Cardiac muscle cell (in vitro differentiated cells and primary cell): ENCODE measurements around the gene FBXO10. TPM values are rescaled to one million over a fixed set of nuclear protein-coding genes. Genes with fewer than 3 reads are reported as not detected.

ENCODE experiments used
- DNase-seq, 2 donors: peaks; one replicate each; pipeline versions ENCODE4 v3.0.0 to v3.0.0-alpha.2; 2010 to 2017; ENCODE audit warnings: low read depth in 1 of 2, low spot score in 1 of 2
- H3K27ac ChIP-seq: fragments of 200-600 bp; sonication (generic); 2 replicates; pipeline ENCODE4 v1.5.1; 2016
- H3K27me3 ChIP-seq: fragments of 200-600 bp; sonication (generic); 2 replicates; pipeline ENCODE4 v1.6.0; 2016; ENCODE audit warnings: control low read depth
- H3K36me3 ChIP-seq: fragments of 200-600 bp; sonication (generic); 2 replicates; pipeline ENCODE4 v1.5.1; 2016; ENCODE audit warnings: control low read depth
- H3K4me1 ChIP-seq: fragments of 200-600 bp; sonication (generic); 2 replicates; pipeline ENCODE4 v1.8.1; 2017; ENCODE audit warnings: low read depth, mild to moderate bottlenecking, mixed run types
- H3K4me3 ChIP-seq: fragments of 200-600 bp; sonication (generic); 2 replicates; pipeline ENCODE4 v1.5.1; 2016; ENCODE audit warnings: mild to moderate bottlenecking
- H3K9me3 ChIP-seq: fragments of 200-600 bp; sonication (generic); 2 replicates; pipeline ENCODE4 v1.5.1; 2017; ENCODE audit warnings: low read depth, mild to moderate bottlenecking, control low read depth
- CTCF ChIP-seq: IDR thresholded peaks from 2 replicates; pipeline ENCODE4 v1.5.1; 2012; ENCODE audit warnings: low read depth, mild to moderate bottlenecking, low read length
- polyA plus RNA-seq: library from polyadenylated mRNA; unstranded; fragments of >200 nt; fragmentation: Nextera tagmentation; extraction: Ambion mirVana; gene quantifications from 2 replicates; pipeline ENCODE4 v1.2.1, GENCODE V29; 2016
- total RNA-seq: library from RNA; depleted of rRNA; stranded (reverse); fragments of >200 nt; gene quantifications from 2 replicates; pipeline ENCODE4 v1.2.3, GENCODE V29; 2016

Gene FBXO10
- total RNA-seq: 19.8 and 25.6 TPM in 2 replicates
- 10.6 and 13.4 TPM in 2 replicates for polyA plus RNA-seq

GRCh38 chr9:37575921-37576721 lies at the start of gene FBXO10:
TSS of gene FBXO10 (minus strand) at chr9:37576380. CDS start at chr9:37541768, 34,612 bp downstream.
- Histone ChIP-seq H3K4me1 (peaks cover 6% of the 10 kb centered on the region), H3K9me3 (no peaks in the 10 kb centered on the region), H3K4me3 (peak within 1 kb of the TSS; percentile 60), H3K36me3 (no peaks in the 10 kb centered on the region), H3K27ac (peak within 1 kb of the TSS; percentile 84), H3K27me3 (no peaks in the 10 kb centered on the region)
- DNase-seq: peak; percentile 81 to 91
- no peak for TF ChIP-seq CTCF

GRCh38 chr9:37625758-37626147 lies 49.6 kb upstream of the FBXO10 start:
- Histone ChIP-seq H3K4me3 (no peak overlapping the region), H3K9me3 (no peaks in the 10 kb centered on the region), H3K4me1 (no peaks in the 10 kb centered on the region), H3K27me3 (no peaks in the 10 kb centered on the region), H3K36me3 (no peaks in the 10 kb centered on the region), H3K27ac (no peak overlapping the region)
- no peak for DNase-seq
- no peak for TF ChIP-seq CTCF

GRCh38 chr9:37625036-37625757 lies 49.0 kb upstream of the FBXO10 start:
- Histone ChIP-seq H3K36me3 (no peaks in the 10 kb centered on the region), H3K4me1 (no peaks in the 10 kb centered on the region), H3K4me3 (no peak overlapping the region), H3K27ac (no peak overlapping the region), H3K9me3 (no peaks in the 10 kb centered on the region), H3K27me3 (no peaks in the 10 kb centered on the region)
- no peak for TF ChIP-seq CTCF
- peak in 1 of 2 donors; percentile 5 for DNase-seq

- Histone ChIP-seq H3K4me1 (no peaks in the 10 kb centered on the region), H3K36me3 (no peaks in the 10 kb centered on the region), H3K9me3 (no peaks in the 10 kb centered on the region), H3K4me3 (no peak overlapping the region), H3K27ac (no peak overlapping the region), H3K27me3 (no peaks in the 10 kb centered on the region)
- no peak for DNase-seq
- TF ChIP-seq CTCF: no peak
These were observed 47.9 kb upstream of the FBXO10 start for GRCh38 chr9:37624073-37624472.

GRCh38 chr9:37623267-37623666 lies 47.1 kb upstream of the FBXO10 start:
- H3K36me3 ChIP-seq: no peaks in the 10 kb centered on the region
- H3K27me3 ChIP-seq: no peaks in the 10 kb centered on the region
- TF ChIP-seq CTCF: no peak
- H3K27ac ChIP-seq: no peak overlapping the region
- DNase-seq: no peak
- H3K4me1 ChIP-seq: no peaks in the 10 kb centered on the region
- no peaks in the 10 kb centered on the region for H3K9me3 ChIP-seq
- H3K4me3 ChIP-seq: no peak overlapping the region
